NCI-H510A (cell line): ENCODE results near the gene PTPRQ.

ENCODE experiments used
- DNase-seq: peaks from one replicate; lab custom pipeline; 2025; lab: John Stamatoyannopoulos, UW

The PTPRQ gene

DNA sequence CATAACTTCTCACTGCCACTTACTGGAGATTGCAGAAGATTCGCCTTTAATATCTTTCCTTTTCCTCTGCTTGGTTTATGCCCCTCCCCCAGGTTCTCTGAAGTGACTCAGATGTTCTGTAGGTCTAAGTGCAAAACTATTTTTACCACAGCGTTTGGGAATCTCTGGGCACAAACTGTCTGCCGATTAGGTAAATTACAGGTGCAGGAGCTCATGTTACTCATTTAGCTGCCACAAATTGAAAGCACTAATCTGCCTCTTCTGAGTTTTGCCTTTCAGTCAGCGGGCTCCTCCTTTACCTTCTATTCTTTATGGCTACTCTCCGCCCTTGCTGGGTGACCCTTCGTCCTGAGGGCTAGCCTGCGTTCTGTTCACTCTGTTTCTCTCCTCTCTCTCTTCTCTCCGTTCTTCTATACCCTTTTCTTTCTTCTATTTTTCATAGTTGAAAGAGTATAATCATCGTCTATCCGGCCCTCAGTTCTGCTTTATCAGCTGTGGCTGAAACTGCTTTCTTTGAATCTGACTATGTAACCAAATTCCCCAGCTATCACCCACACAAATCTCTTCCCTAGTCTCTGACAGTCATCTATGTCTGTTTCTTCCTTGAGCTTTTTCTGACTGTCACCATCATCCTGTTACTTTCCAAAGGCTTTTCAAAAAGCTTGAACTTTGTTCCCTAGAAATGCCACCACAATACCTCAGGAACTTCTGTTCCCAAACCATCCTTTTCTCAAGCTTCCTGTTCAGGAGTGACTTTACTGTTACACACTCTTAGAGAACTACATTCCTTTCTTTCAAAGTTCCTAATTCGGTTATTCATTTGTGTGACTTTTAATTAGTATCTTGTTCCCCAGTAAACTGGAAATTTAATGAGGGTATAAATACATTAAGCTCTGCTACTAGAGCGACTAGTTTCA lies 259.1 kb downstream of the PTPRQ start:
- DNase-seq: no peak

GRCh38 chr12:80704420-80704819 lies 260.4 kb downstream of the PTPRQ start:
- no peak for DNase-seq

GRCh38 chr12:80707126-80707829 lies 263.2 kb downstream of the PTPRQ start, which contains the start of gene MYF6:
Gene MYF6 (plus strand): TSS chr12:80707634. CDS start chr12:80707720, 86 bp downstream.
- no peak for DNase-seq

DNA sequence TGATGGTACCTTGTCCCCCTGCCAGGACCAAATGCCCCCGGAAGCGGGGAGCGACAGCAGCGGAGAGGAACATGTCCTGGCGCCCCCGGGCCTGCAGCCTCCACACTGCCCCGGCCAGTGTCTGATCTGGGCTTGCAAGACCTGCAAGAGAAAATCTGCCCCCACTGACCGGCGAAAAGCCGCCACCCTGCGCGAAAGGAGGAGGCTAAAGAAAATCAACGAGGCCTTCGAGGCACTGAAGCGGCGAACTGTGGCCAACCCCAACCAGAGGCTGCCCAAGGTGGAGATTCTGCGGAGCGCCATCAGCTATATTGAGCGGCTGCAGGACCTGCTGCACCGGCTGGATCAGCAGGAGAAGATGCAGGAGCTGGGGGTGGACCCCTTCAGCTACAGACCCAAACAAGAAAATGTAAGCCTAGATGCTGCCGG lies 263.8 kb downstream of the PTPRQ start:
- DNase-seq: no peak

- DNase-seq: no peak
These were observed 264.4 kb downstream of the PTPRQ start for GRCh38 chr12:80708259-80708974.

- DNase-seq: no peak
These were observed 264.9 kb downstream of the PTPRQ start for GRCh38 chr12:80708975-80709328.

DNA sequence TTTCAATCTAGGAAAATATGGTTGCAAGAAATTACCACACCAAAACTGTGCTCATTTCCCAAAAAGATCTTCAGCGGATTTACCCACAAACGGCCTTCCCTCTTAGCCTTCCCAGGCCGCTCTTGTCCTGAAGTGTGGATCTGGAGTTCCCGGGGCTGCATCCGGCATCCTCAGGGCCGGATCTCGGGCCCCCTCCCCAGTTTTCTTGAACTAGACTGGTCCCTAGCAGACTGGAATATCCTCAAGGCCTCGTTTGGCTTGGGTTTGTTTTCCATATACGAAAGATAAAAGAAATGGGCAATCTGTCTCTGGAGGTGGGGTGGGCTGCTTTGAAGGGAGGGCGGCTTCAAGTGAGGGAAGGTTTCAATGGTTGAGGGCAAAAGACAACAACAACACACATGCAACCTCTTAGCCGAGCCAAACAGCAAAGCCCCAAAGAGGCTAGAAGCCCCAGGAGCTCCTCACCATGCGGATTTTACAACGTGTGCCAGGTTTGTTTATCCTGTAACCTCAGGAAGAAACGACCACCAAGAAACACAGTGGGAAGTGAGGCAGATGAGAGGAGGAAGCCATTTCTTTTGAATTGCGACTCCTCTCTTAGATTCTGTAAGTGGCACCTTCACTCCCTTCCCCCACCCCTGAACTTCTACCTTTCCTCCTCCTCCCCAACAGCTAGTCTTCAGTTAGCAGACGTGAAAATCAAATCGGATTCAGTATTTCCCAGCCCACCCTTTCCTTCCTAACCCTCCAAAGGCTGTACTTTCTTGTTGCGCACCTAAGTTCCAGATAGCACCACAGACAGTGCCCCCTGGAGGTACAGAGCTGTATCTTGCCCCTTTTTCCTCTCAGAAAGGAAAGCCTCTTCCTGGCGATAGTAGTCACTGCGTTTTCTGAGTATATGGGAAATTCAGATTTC lies 266.0 kb downstream of the PTPRQ start:
- no peak for DNase-seq

GRCh38 chr12:80710727-80711449 lies 266.9 kb downstream of the PTPRQ start:
- no peak for DNase-seq

- no peak for DNase-seq
These were observed 267.8 kb downstream of the PTPRQ start for GRCh38 chr12:80711866-80712265.

GRCh38 chr12:80712866-80713265 lies 268.8 kb downstream of the PTPRQ start:
- DNase-seq: no peak

- no peak for DNase-seq
These were observed 269.4 kb downstream of the PTPRQ start for GRCh38 chr12:80713419-80713818.

GRCh38 chr12:80714055-80714454 lies 270.0 kb downstream of the PTPRQ start:
- DNase-seq: no peak

- DNase-seq: no peak
These were observed 270.8 kb downstream of the PTPRQ start for GRCh38 chr12:80714846-80715245.

- DNase-seq: no peak
These were observed 271.7 kb downstream of the PTPRQ start for GRCh38 chr12:80715713-80716249.

GRCh38 chr12:80716696-80717469 lies 272.8 kb downstream of the PTPRQ start, which contains the start of gene MYF5:
Gene MYF5 (plus strand): TSS chr12:80716912. CDS start chr12:80717064, 152 bp downstream.
- DNase-seq: no peak

- DNase-seq: no peak
These were observed 273.8 kb downstream of the PTPRQ start for GRCh38 chr12:80717856-80718255.

DNA sequence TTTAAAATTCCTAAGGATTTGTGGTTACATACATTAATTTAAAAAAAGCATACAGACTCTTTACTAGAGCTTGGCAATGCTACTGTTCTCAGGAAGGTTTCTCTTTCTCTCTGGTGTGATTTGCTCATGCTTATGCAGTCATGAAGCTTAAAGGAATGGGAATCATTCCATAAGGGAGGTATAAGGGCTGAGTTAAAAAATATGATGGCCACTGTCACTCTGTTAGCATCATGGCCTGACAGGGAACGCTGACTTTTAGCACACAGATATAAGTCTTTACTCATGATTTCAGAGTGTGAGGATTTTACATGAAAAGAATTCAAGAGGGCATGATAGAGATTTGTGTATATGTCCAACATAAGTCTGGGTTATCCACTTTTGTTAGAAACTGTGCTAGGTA lies 276.5 kb downstream of the PTPRQ start:
- DNase-seq: no peak

DNA sequence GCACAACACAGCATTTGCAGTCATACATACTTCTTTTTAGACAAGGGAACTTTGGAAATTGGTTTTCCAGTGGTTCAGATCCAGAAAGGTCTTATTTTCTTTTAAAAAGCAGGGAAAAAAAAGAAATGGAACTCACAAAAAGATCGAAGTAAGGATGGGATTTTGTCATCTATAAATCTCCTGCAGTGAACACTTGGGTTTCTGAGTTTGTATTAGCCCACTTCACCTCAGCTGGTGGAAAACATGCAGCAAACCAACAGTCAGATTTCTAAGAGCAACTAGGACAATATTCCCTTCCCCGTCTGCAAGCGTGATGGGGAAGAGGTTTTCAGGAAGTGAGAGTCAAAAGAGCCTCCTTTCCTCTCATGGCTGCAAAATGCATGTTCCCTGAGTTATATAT lies 277.3 kb downstream of the PTPRQ start:
- DNase-seq: no peak
